ENCODE measurements around the gene ACTRT2. TPM values are rescaled to one million over a fixed set of nuclear protein-coding genes. Genes with fewer than 3 reads are reported as not detected.

Gene ACTRT2
- total and polyA plus RNA-seq, 2 experiments from 2014 or later: not detected

- H3K36me3 ChIP-seq (ENCODE audit: insufficient read depth): no peaks in the 10 kb centered on the region
- no peak for DNase-seq (ENCODE audit: low spot score)
Observed at GRCh38 chr1:2972879-2973575, 48.2 kb upstream of the ACTRT2 start.

More at GRCh38 chr1:2972879-2973575, 48.2 kb upstream of the ACTRT2 start:
- H3K27ac ChIP-seq (ENCODE audit: low read depth): no peak overlapping the region
- Mint-ChIP-seq H3K9me3 (peaks cover 36% of the 10 kb centered on the region), H3K36me3 (ENCODE audit: low read depth) (peaks cover 4% of the 10 kb centered on the region; the same call in 1 of the 3 replicates), H3K27ac (no peak overlapping the region), H3K27me3 (ENCODE audit: insufficient read depth, low read depth, poor library complexity) (peaks cover 2% of the 10 kb centered on the region), H3K4me3 (no peak overlapping the region), H3K4me1 (no peaks in the 10 kb centered on the region)
- H3K4me1 ChIP-seq (ENCODE audit: insufficient read depth): no peaks in the 10 kb centered on the region
- TF ChIP-seq ZNF331 (CRISPR knock-in tag; IDR thresholded peaks at IDR 0.05; ENCODE audit: low read depth): no peak
- no peak for TF ChIP-seq CREB1 (CRISPR knock-in tag; IDR thresholded peaks at IDR 0.05; ENCODE audit: low read depth)
- no peak for TF ChIP-seq EZH2 (IDR thresholded peaks at IDR 0.05; ENCODE audit: low read depth, unreplicated experiment)
- TF ChIP-seq POLR2AphosphoS5 (IDR thresholded peaks at IDR 0.05; ENCODE audit: low read depth): no peak
- TF ChIP-seq NANOG (IDR thresholded peaks at IDR 0.05; ENCODE audit: borderline replicate concordance): no peak
- no peak for TF ChIP-seq REST (IDR thresholded peaks at IDR 0.05; ENCODE audit: unreplicated experiment)
- TF ChIP-seq JUNB (IDR thresholded peaks at IDR 0.05; ENCODE audit: unreplicated experiment): no peak
- TF ChIP-seq ZNF462 (CRISPR knock-in tag; IDR thresholded peaks at IDR 0.05): no peak
- no peak for TF ChIP-seq STAT1 (IDR thresholded peaks at IDR 0.05; ENCODE audit: unreplicated experiment)
- TF ChIP-seq ZNF114 (CRISPR knock-in tag; IDR thresholded peaks at IDR 0.05): no peak
- TF ChIP-seq CTCF (conservative IDR thresholded peaks at IDR 0.05; ENCODE audit: low read depth in 2 of 2): no peak
- TF ChIP-seq ETS1 (IDR thresholded peaks at IDR 0.05): no peak
- no peak for TF ChIP-seq EZH2phosphoT487 (IDR thresholded peaks at IDR 0.05; ENCODE audit: unreplicated experiment)
- H2AFZ ChIP-seq: no peak overlapping the region
- no peaks in the 10 kb centered on the region for H3K27me3 ChIP-seq (ENCODE audit: insufficient read depth)
- H3F3A ChIP-seq (replicated peaks; ENCODE audit: low read depth): no peaks in the 10 kb centered on the region
- no peak for ATAC-seq
- H3K4me3 ChIP-seq: no peak overlapping the region
- no peaks in the 10 kb centered on the region for H4K20me1 ChIP-seq (replicated peaks; ENCODE audit: insufficient read depth)
- no peaks in the 10 kb centered on the region for H3K9me2 ChIP-seq (ENCODE audit: insufficient read depth)
- no peak overlapping the region for H3K4me2 ChIP-seq
- H3K79me2 ChIP-seq (replicated peaks; ENCODE audit: insufficient read depth): no peaks in the 10 kb centered on the region

Measured in GM23338 (cell line).